GM21528 (cell line): ENCODE data around the gene SRGAP2C.
"Not testable (repeated sequence)": the region's sequence is repeated elsewhere in the genome, so short reads cannot be mapped to it uniquely, and the experiment has no call there.

Experiments used
- ATAC-seq: cut with Tn5 transposase; IDR thresholded peaks from one replicate; pipeline ENCODE4 v1.9.1; 2021; ENCODE audit warnings: mild to moderate bottlenecking, moderate library complexity; ENCODE audit not compliant: unreplicated experiment, low FRiP score

The SRGAP2C gene

GRCh38 chr1:121184290-121185127 lies at the start of gene SRGAP2C, which contains the start of gene FAM72B:
Gene SRGAP2C (plus strand): TSS chr1:121184975. CDS start chr1:121187447, 2,472 bp downstream.
Gene FAM72B (minus strand): TSS chr1:121184340. CDS start chr1:121183489, 851 bp downstream.
- peak; percentile 92 for ATAC-seq

- ATAC-seq: not testable (repeated sequence)
Observed at GRCh38 chr1:121140393-121140792, 44.4 kb upstream of the SRGAP2C start.

GRCh38 chr1:121148489-121149190 lies 36.1 kb upstream of the SRGAP2C start:
- not testable (repeated sequence) for ATAC-seq

GRCh38 chr1:121151294-121151693 lies 33.5 kb upstream of the SRGAP2C start:
- not testable (repeated sequence) for ATAC-seq

- ATAC-seq: not testable (repeated sequence)
Observed at GRCh38 chr1:121152788-121153187, 32.0 kb upstream of the SRGAP2C start.

GRCh38 chr1:121154811-121155210 lies 30.0 kb upstream of the SRGAP2C start:
- not testable (repeated sequence) for ATAC-seq

- ATAC-seq: not testable (repeated sequence)
Observed at GRCh38 chr1:121155671-121156358, 29.0 kb upstream of the SRGAP2C start.

- ATAC-seq: not testable (repeated sequence)
Observed at GRCh38 chr1:121156958-121157603, 27.7 kb upstream of the SRGAP2C start.

GRCh38 chr1:121157609-121158008 lies 27.2 kb upstream of the SRGAP2C start:
- not testable (repeated sequence) for ATAC-seq

GRCh38 chr1:121160118-121160517 lies 24.7 kb upstream of the SRGAP2C start:
- ATAC-seq: not testable (repeated sequence)

- ATAC-seq: not testable (repeated sequence)
Observed at GRCh38 chr1:121161199-121161901, 23.4 kb upstream of the SRGAP2C start.

- ATAC-seq: not testable (repeated sequence)
Observed at GRCh38 chr1:121163850-121164757, 20.7 kb upstream of the SRGAP2C start.

GRCh38 chr1:121165296-121165695 lies 19.5 kb upstream of the SRGAP2C start:
- ATAC-seq: not testable (repeated sequence)

- not testable (repeated sequence) for ATAC-seq
Observed at GRCh38 chr1:121167225-121167738, 17.5 kb upstream of the SRGAP2C start.

GRCh38 chr1:121168152-121168668 lies 16.6 kb upstream of the SRGAP2C start:
- not testable (repeated sequence) for ATAC-seq

- not testable (repeated sequence) for ATAC-seq
Observed at GRCh38 chr1:121176649-121177048, 8.1 kb upstream of the SRGAP2C start.

- not testable (repeated sequence) for ATAC-seq
Observed at GRCh38 chr1:121178197-121178596, 6.6 kb upstream of the SRGAP2C start.

GRCh38 chr1:121183867-121184266 lies 908 bp upstream of the SRGAP2C start:
- ATAC-seq: not testable (repeated sequence)
